ENCODE results near the gene UQCC5.

GRCh38 chr3:52546111-52546901 lies 9.9 kb downstream of the UQCC5 start:
- no peak for TF ChIP-seq POLR2A (IDR thresholded peaks at IDR 0.05; ENCODE audit: low read depth, low read length)
- no peak for TF ChIP-seq TAF1 (IDR thresholded peaks at IDR 0.05; ENCODE audit: low read depth, low read length)
- no peak for TF ChIP-seq SPI1 (IDR thresholded peaks at IDR 0.05; ENCODE audit: low read depth, low read length)
- TF ChIP-seq POLR2AphosphoS5 (IDR thresholded peaks at IDR 0.05; ENCODE audit: low read depth, low read length), result no peak
- TF ChIP-seq POU2F2 (IDR thresholded peaks at IDR 0.05; ENCODE audit: low read depth, low read length), result no peak
- TF ChIP-seq PAX5 (IDR thresholded peaks at IDR 0.05; ENCODE audit: insufficient read depth, low read length, severe bottlenecking), result no peak
